IMR-90 (cell line): ENCODE data around the gene TBC1D23. TPM values are rescaled to one million over a fixed set of nuclear protein-coding genes. Genes with fewer than 3 reads are reported as not detected.

Source experiments
- ATAC-seq: fragments of 200-7000 bp; cut with Tn5 transposase; 2 replicates; pipeline ENCODE4 v1.9.1; 2020; ENCODE audit warnings: low read depth, mild to moderate bottlenecking, moderate library complexity
- BruUV-seq: library from RNA; stranded (reverse); fragments of 400-500 nt; replicated peaks from 2 replicates; lab custom pipeline; 2021; lab: Mats Ljungman, UMichigan
- CTCF ChIA-PET: fragments of 300-600 bp; formaldehyde crosslinking; extraction: SDS; loops from one replicate; lab custom pipeline; 2021; ENCODE audit warnings: antibody characterized with exemption; lab: Yijun Ruan, JAX
- POLR2A ChIA-PET: fragments of 300-600 bp; sonication (Branson Sonifier 250); formaldehyde crosslinking; loops from one replicate; lab custom pipeline; 2022; ENCODE audit warnings: antibody characterized with exemption; ENCODE audit not compliant: unreplicated experiment; lab: Charles Lee
- DNase-seq: peaks from one replicate; pipeline ENCODE4 v3.0.0; 2013
- H2AFZ ChIP-seq: replicated peaks from 2 replicates; pipeline ENCODE3; 2013; ENCODE audit warnings: low read length, mild to moderate bottlenecking; ENCODE audit not compliant: poor library complexity
- H2AK5ac ChIP-seq: 2 replicates; pipeline ENCODE4 v1.6.1; 2013; ENCODE audit warnings: low read depth, low read length, inconsistent platforms
- H2AK9ac ChIP-seq: replicated peaks from 2 replicates; pipeline ENCODE3; 2013; ENCODE audit warnings: mild to moderate bottlenecking, low read depth, low read length, moderate library complexity; ENCODE audit not compliant: poor library complexity
- H2BK120ac ChIP-seq: 2 replicates; pipeline ENCODE4 v1.6.1; 2013; ENCODE audit warnings: low read depth, low read length, inconsistent platforms
- H2BK15ac ChIP-seq: 3 replicates; pipeline ENCODE4 v1.6.1; 2013; ENCODE audit warnings: low read depth, low read length, inconsistent platforms
- H2BK20ac ChIP-seq: 2 replicates; pipeline ENCODE4 v1.6.1; 2013; ENCODE audit warnings: low read depth, mild to moderate bottlenecking, inconsistent platforms, low read length, moderate library complexity
- H2BK5ac ChIP-seq: 2 replicates; pipeline ENCODE4 v1.6.1; 2013; ENCODE audit warnings: mild to moderate bottlenecking, low read depth, low read length, inconsistent platforms; ENCODE audit not compliant: poor library complexity, severe bottlenecking
- H3K14ac ChIP-seq: replicated peaks from 2 replicates; pipeline ENCODE4 v1.6.1; 2013; ENCODE audit warnings: low read depth, low read length, inconsistent platforms
- H3K18ac ChIP-seq: 2 replicates; pipeline ENCODE4 v1.6.1; 2013; ENCODE audit warnings: low read depth, low read length, control low read depth
- H3K23ac ChIP-seq: 2 replicates; pipeline ENCODE4 v1.6.1; 2013; ENCODE audit warnings: low read depth, low read length, inconsistent platforms
- H3K27ac ChIP-seq: 2 replicates; pipeline ENCODE4 v1.5.1; 2013; ENCODE audit warnings: mild to moderate bottlenecking, control low read depth, low read length; ENCODE audit not compliant: insufficient read depth
- H3K27me3 ChIP-seq: 2 replicates; pipeline ENCODE4 v1.6.1; 2013; ENCODE audit warnings: low read length; ENCODE audit not compliant: control insufficient read depth, insufficient read depth
- H3K36me3 ChIP-seq: 2 replicates; pipeline ENCODE4 v1.6.1; 2013; ENCODE audit warnings: low read length, mixed read lengths; ENCODE audit not compliant: control insufficient read depth, insufficient read depth
- H3K4ac ChIP-seq: 2 replicates; pipeline ENCODE4 v1.6.1; 2013; ENCODE audit warnings: low read depth, low read length, inconsistent platforms
- H3K4me1 ChIP-seq: 2 replicates; pipeline ENCODE4 v1.6.1; 2013; ENCODE audit warnings: low read length, mixed read lengths; ENCODE audit not compliant: control insufficient read depth, insufficient read depth
- H3K4me2 ChIP-seq: 2 replicates; pipeline ENCODE4 v1.6.1; 2013; ENCODE audit warnings: low read depth, mild to moderate bottlenecking, control low read depth, low read length, moderate library complexity
- H3K4me3 ChIP-seq: 2 replicates; pipeline ENCODE4 v1.5.1; 2013; ENCODE audit warnings: low read depth, mild to moderate bottlenecking, control low read depth, low read length, moderate library complexity; ENCODE audit not compliant: insufficient read depth
- H3K56ac ChIP-seq: 2 replicates; pipeline ENCODE4 v1.6.1; 2013; ENCODE audit warnings: low read length, inconsistent platforms; ENCODE audit not compliant: insufficient read depth; ENCODE audit errors: extremely low read depth
- H3K79me1 ChIP-seq, 2 experiments: 2 replicates each; pipeline ENCODE4 v1.6.1; 2013; ENCODE audit warnings: low read length in 2 of 2, inconsistent platforms in 1 of 2, low read depth in 1 of 2
- H3K9ac ChIP-seq: 2 replicates; pipeline ENCODE4 v1.6.1; 2013; ENCODE audit warnings: low read depth, low read length, control low read depth
- H3K9me1 ChIP-seq: 2 replicates; pipeline ENCODE4 v1.6.1; 2013; ENCODE audit warnings: low read length, inconsistent platforms; ENCODE audit not compliant: insufficient read depth
- H3K9me3 ChIP-seq: 2 replicates; pipeline ENCODE4 v1.6.1; 2013; ENCODE audit warnings: low read length; ENCODE audit not compliant: control insufficient read depth, insufficient read depth
- H4K20me1 ChIP-seq: 2 replicates; pipeline ENCODE4 v1.6.1; 2013; ENCODE audit warnings: low read length, inconsistent platforms; ENCODE audit not compliant: insufficient read depth
- H4K5ac ChIP-seq: 2 replicates; pipeline ENCODE4 v1.6.1; 2013; ENCODE audit warnings: mild to moderate bottlenecking, low read depth, low read length, control low read depth
- H4K8ac ChIP-seq, 2 experiments: 2 replicates each; pipeline ENCODE4 v1.6.1; 2013; ENCODE audit warnings: low read depth in 2 of 2, low read length in 2 of 2, control low read depth in 1 of 2, inconsistent platforms in 1 of 2
- H4K91ac ChIP-seq: 2 replicates; pipeline ENCODE4 v1.6.1; 2013; ENCODE audit warnings: low read depth, low read length, inconsistent platforms; ENCODE audit not compliant: insufficient read depth
- BHLHE40 ChIP-seq: fragments of 150-350 bp; IDR thresholded peaks from 2 replicates; pipeline ENCODE4 v1.6.1; 2016; ENCODE audit warnings: mild to moderate bottlenecking, low read depth, low read length
- CEBPB ChIP-seq: IDR thresholded peaks from 2 replicates; pipeline ENCODE4 v1.6.1; 2012; ENCODE audit warnings: low read depth, low read length, improper control_type of control experiment
- CHD1 ChIP-seq: IDR thresholded peaks from 2 replicates; pipeline ENCODE4 v1.6.1; 2012; ENCODE audit warnings: low read depth, low read length, improper control_type of control experiment
- FOS ChIP-seq: fragments of 150-350 bp; IDR thresholded peaks from 2 replicates; pipeline ENCODE4 v1.6.1; 2016; ENCODE audit warnings: low read depth, low read length
- MAFK ChIP-seq: IDR thresholded peaks from 2 replicates; pipeline ENCODE4 v1.6.1; 2012; ENCODE audit warnings: low read depth, low read length, improper control_type of control experiment
- MAZ ChIP-seq: IDR thresholded peaks from 2 replicates; pipeline ENCODE4 v1.6.1; 2012; ENCODE audit warnings: low read depth, mild to moderate bottlenecking, low read length, improper control_type of control experiment, moderate library complexity, borderline replicate concordance
- NFE2L2 ChIP-seq: fragments of 150-350 bp; IDR thresholded peaks from 2 replicates; pipeline ENCODE4 v1.6.1; 2016; ENCODE audit warnings: low read depth, mild to moderate bottlenecking, low read length
- POLR2A ChIP-seq: IDR thresholded peaks from 2 replicates; pipeline ENCODE4 v1.6.1; 2012; ENCODE audit warnings: mild to moderate bottlenecking, low read depth, low read length
- RCOR1 ChIP-seq: IDR thresholded peaks from 2 replicates; pipeline ENCODE4 v1.6.1; 2012; ENCODE audit warnings: mild to moderate bottlenecking, low read length, improper control_type of control experiment; ENCODE audit not compliant: insufficient replicate concordance
- USF2 ChIP-seq: fragments of 150-350 bp; IDR thresholded peaks from 2 replicates; pipeline ENCODE4 v1.6.1; 2017; ENCODE audit warnings: mild to moderate bottlenecking, antibody characterized with exemption, low read length, low read depth
- WGBS, 2 experiments: methylation state at CpG; one replicate each; pipeline versions ENCODE4 v1.1.5 to v1.1.7; 2013; ENCODE audit warnings: missing lambda C conversion rate in 2 of 2; ENCODE audit not compliant: insufficient read length in 1 of 2; ENCODE audit errors: extremely low coverage in 2 of 2; 5-methylcytosine and 5-hydroxymethylcytosine counted together
- dilution Hi-C: fragments of 300-500 bp; cut with HindIII; formaldehyde crosslinking; loops from one replicate; pipeline ENCODE4 v1.14.3; 2018; ENCODE audit warnings: low sequenced_read_pairs; ENCODE audit not compliant: unreplicated experiment
- in situ Hi-C: fragments of 300-500 bp; cut with MboI; formaldehyde crosslinking; loops from 3 replicates; pipeline ENCODE4 v1.14.3; 2019; ENCODE audit warnings: low sequenced_read_pairs, inconsistent platforms, mixed read lengths
- intact Hi-C: fragments of 100-400 bp; cut with micrococcal nuclease; formaldehyde crosslinking; loops from 2 replicates; pipeline ENCODE4 v1.10.0; 2022
- polyA plus RNA-seq, 3 experiments: library from polyadenylated mRNA; depleted of rRNA; stranded (reverse); fragments of >200 nt; gene quantifications; 2 replicates each; pipeline ENCODE4 v1.2.3, GENCODE V29; 2012; ENCODE audit warnings: low replicate concordance in 1 of 3
- total RNA-seq: library from RNA; depleted of rRNA; stranded (reverse); fragments of >200 nt; gene quantifications from 2 replicates; pipeline ENCODE4 v1.2.3, GENCODE V29; 2012
- TF ChIP-seq, protein P1 (sequence below): conservative IDR thresholded peaks from 2 replicates; pipeline ENCODE4 v1.5.1; 2012; ENCODE audit warnings: mild to moderate bottlenecking, low read depth, low read length, improper control_type of control experiment

The TBC1D23 gene
- total and polyA plus RNA-seq, 2 of the 4 experiments (the other 2 are of a cell fraction), result 21.2 to 67.0 TPM

GRCh38 chr3:100260685-100261484, at the start of gene TBC1D23 (continued):
- peak; percentile 48 for TF ChIP-seq USF2

DNA sequence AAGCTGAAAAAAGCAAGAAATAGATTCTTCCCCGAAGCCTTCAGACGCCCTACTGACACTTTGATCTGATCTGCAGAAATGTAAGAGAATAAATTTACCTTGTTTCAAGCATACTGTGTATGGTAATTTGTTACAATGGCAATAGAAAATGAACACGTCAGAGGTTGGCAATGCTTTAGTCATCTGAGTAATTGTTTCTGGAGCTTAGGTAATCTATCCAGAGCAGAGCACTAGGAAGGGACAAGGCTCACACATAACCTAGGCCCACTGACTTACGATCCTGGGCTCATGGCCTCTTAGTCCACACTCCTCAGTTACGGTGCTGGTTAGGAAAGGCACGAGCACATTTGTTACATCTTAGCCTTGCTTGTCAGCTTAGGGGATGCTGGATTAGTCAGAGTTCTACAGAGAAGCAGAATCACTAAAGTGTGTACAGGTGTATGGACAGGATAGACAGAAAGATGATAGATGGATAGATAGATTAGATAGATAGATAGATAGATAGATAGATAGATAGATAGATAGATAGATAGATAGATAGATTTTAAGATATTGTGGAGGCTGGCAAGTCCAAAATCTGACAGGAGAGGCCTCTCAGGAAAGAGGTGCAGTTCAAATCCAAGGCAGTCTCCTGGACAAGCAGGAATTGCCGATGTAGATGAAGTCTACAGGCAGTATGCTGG, 46.8 kb upstream of the TBC1D23 start:
- Histone ChIP-seq H3K9me3 (no peaks in the 10 kb centered on the region), H2BK5ac (no peak overlapping the region), H2BK20ac (peak overlapping the region; percentile 75; the same call in 1 of the 2 replicates), H4K8ac (0 out of 4 replicates have a peak overlapping the region, but pooled peaks of 1 of the 2 experiments have one; percentile 6), H2AFZ (no peak overlapping the region), H3K27me3 (no peaks in the 10 kb centered on the region; the same call in 1 of the 2 replicates), H2AK9ac (no peak overlapping the region), H4K20me1 (no peaks in the 10 kb centered on the region), H3K4me1 (peaks cover 16% of the 10 kb centered on the region), H3K79me1 (no peaks in the 10 kb centered on the region), H3K18ac (no peak overlapping the region; the same call in 1 of the 2 replicates), H3K36me3 (no peaks in the 10 kb centered on the region), H3K9ac (no peak overlapping the region), H3K4ac (peak overlapping the region; percentile 76), H3K9me1 (peaks cover 4% of the 10 kb centered on the region), H4K91ac (peak overlapping the region; percentile 20), H4K5ac (0 out of 2 replicates have a peak overlapping the region, but pooled peaks have one; percentile 0), H3K4me2 (no peak overlapping the region), H2BK120ac (peak overlapping the region; percentile 58; the same call in 1 of the 2 replicates), H2BK15ac (peak overlapping the region; percentile 77; the same call in 1 of the 3 replicates), H2AK5ac (peak overlapping the region; percentile 72), H3K4me3 (no peak overlapping the region), H3K56ac (no peak overlapping the region), H3K14ac (no peak overlapping the region; the same call in 1 of the 2 replicates), H3K23ac (peak overlapping the region; percentile 16; the same call in 1 of the 2 replicates), H3K27ac (no peak overlapping the region)
- ChIA-PET CTCF (no interaction called here), POLR2A (no interaction called here)
- intact Hi-C loops, result no loop called here
- WGBS, 2 experiments, result 94% methylated on average over 5 of the region's 7 CpGs; no CpG with 5 or more reads in 1 of the 2 experiments
- in situ Hi-C loops, result no loop called here
- dilution Hi-C loops, result no loop called here
- BruUV-seq, result no TSS peak
- DNase-seq (peak; percentile 32), ATAC-seq (no peak)
- TF ChIP-seq, protein P1, sequence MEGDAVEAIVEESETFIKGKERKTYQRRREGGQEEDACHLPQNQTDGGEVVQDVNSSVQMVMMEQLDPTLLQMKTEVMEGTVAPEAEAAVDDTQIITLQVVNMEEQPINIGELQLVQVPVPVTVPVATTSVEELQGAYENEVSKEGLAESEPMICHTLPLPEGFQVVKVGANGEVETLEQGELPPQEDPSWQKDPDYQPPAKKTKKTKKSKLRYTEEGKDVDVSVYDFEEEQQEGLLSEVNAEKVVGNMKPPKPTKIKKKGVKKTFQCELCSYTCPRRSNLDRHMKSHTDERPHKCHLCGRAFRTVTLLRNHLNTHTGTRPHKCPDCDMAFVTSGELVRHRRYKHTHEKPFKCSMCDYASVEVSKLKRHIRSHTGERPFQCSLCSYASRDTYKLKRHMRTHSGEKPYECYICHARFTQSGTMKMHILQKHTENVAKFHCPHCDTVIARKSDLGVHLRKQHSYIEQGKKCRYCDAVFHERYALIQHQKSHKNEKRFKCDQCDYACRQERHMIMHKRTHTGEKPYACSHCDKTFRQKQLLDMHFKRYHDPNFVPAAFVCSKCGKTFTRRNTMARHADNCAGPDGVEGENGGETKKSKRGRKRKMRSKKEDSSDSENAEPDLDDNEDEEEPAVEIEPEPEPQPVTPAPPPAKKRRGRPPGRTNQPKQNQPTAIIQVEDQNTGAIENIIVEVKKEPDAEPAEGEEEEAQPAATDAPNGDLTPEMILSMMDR, result no peak
- no peak for TF ChIP-seq MAZ
- TF ChIP-seq BHLHE40, result no peak
- no peak for TF ChIP-seq CEBPB
- TF ChIP-seq FOS, result no peak
- no peak for TF ChIP-seq MAFK
- no peak for TF ChIP-seq CHD1
- TF ChIP-seq USF2, result no peak
- no peak for TF ChIP-seq RCOR1
- TF ChIP-seq POLR2A, result no peak
- TF ChIP-seq NFE2L2, result no peak
